ENCODE data around the gene WDHD1. TPM values are rescaled to one million over a fixed set of nuclear protein-coding genes. Genes with fewer than 3 reads are reported as not detected.
"Not testable (repeated sequence)": the region's sequence is repeated elsewhere in the genome, so short reads cannot be mapped to it uniquely, and the experiment has no call there.

The WDHD1 gene
- total RNA-seq, 2 experiments from 2014 or later: 1.8 to 2.2 TPM

- peaks cover 47% of the 10 kb centered on the region for H3K36me3 ChIP-seq (ENCODE audit: insufficient read depth, low read length)
- ChIA-PET CTCF (interaction anchor here (1.3 to 2.2 kb wide), 2 partner anchors 11 to 15 kb away, joined by 5 to 6 read pairs; partner anchors contain the start of gene MAPK1IP1L), POLR2A (interaction anchor here (0.8 to 1.0 kb wide), 2 partner anchors 10 to 14 kb away, joined by 3 to 10 read pairs; partner anchors contain the start of gene MAPK1IP1L)
- no peaks in the 10 kb centered on the region for H3K27me3 Mint-ChIP-seq
- H3K9me3 ChIP-seq (ENCODE audit: control insufficient read depth in 1 of 2, insufficient read depth in 1 of 2, low read length in 2 of 2): no peaks in the 10 kb centered on the region
- H3K4me1 Mint-ChIP-seq (ENCODE audit: low read depth): peaks cover 21% of the 10 kb centered on the region
- H3K4me3 ChIP-seq (ENCODE audit: low read length): no peak overlapping the region
- H3K27ac Mint-ChIP-seq: no peak overlapping the region
- H3K4me1 ChIP-seq (ENCODE audit: insufficient read depth, low read length): peaks cover 5% of the 10 kb centered on the region
- DNase-seq (no peak), ATAC-seq (ENCODE audit: poor library complexity) (no peak)
- H3K36me3 Mint-ChIP-seq (ENCODE audit: low read depth): peaks cover 62% of the 10 kb centered on the region
- no peak for TF ChIP-seq CTCF (IDR thresholded peaks at IDR 0.05)
- H3K9me3 Mint-ChIP-seq: no peaks in the 10 kb centered on the region
- H3K27ac ChIP-seq (ENCODE audit: low read depth in 1 of 2, low read length in 2 of 2): no peak overlapping the region
- intact Hi-C loops (cut with DNase I, micrococcal nuclease): no loop called here
- H3K27me3 ChIP-seq (ENCODE audit: control insufficient read depth in 1 of 2, insufficient read depth in 2 of 2, low read length in 2 of 2): no peaks in the 10 kb centered on the region
- H3K4me3 Mint-ChIP-seq: no peak overlapping the region
Measured at GRCh38 chr14:55066223-55066622, 39.3 kb upstream of the WDHD1 start.

- Mint-ChIP-seq H3K4me1 (ENCODE audit: low read depth) (peaks cover 23% of the 10 kb centered on the region), H3K27ac (no peak overlapping the region), H3K36me3 (ENCODE audit: low read depth) (peaks cover 71% of the 10 kb centered on the region), H3K27me3 (no peaks in the 10 kb centered on the region), H3K4me3 (no peak overlapping the region), H3K9me3 (no peaks in the 10 kb centered on the region)
- DNase-seq (no peak), ATAC-seq (ENCODE audit: poor library complexity) (no peak)
- Histone ChIP-seq H3K27ac (ENCODE audit: low read depth in 1 of 2, low read length in 2 of 2) (no peak overlapping the region), H3K9me3 (ENCODE audit: control insufficient read depth in 1 of 2, insufficient read depth in 1 of 2, low read length in 2 of 2) (no peaks in the 10 kb centered on the region), H3K4me1 (ENCODE audit: insufficient read depth, low read length) (peaks cover 8% of the 10 kb centered on the region), H3K27me3 (ENCODE audit: control insufficient read depth in 1 of 2, insufficient read depth in 2 of 2, low read length in 2 of 2) (no peaks in the 10 kb centered on the region), H3K36me3 (ENCODE audit: insufficient read depth, low read length) (peaks cover 55% of the 10 kb centered on the region), H3K4me3 (ENCODE audit: low read length) (no peak overlapping the region)
- POLR2A ChIA-PET: interaction anchor here (0.8 to 1.0 kb wide), 2 partner anchors 11 to 13 kb away, joined by 3 to 10 read pairs; partner anchors contain the start of gene MAPK1IP1L
- intact Hi-C loops (cut with DNase I, micrococcal nuclease): no loop called here
- no peak for TF ChIP-seq CTCF (IDR thresholded peaks at IDR 0.05)
- CTCF ChIA-PET: interaction anchor here (1.3 to 2.2 kb wide), 2 partner anchors 10 to 14 kb away, joined by 5 to 6 read pairs; partner anchors contain the start of gene MAPK1IP1L
Measured at GRCh38 chr14:55065411-55065810, 38.5 kb upstream of the WDHD1 start.

- H3K4me3 Mint-ChIP-seq; H3K27ac Mint-ChIP-seq; H3K27me3 Mint-ChIP-seq; ATAC-seq (ENCODE audit: poor library complexity); H3K27me3 ChIP-seq (ENCODE audit: control insufficient read depth in 1 of 2, insufficient read depth in 2 of 2, low read length in 2 of 2); POLR2A ChIA-PET; H3K4me3 ChIP-seq (ENCODE audit: low read length); H3K4me1 ChIP-seq (ENCODE audit: insufficient read depth, low read length); DNase-seq; intact Hi-C loops (cut with DNase I, micrococcal nuclease); H3K9me3 Mint-ChIP-seq; H3K9me3 ChIP-seq (ENCODE audit: control insufficient read depth in 1 of 2, insufficient read depth in 1 of 2, low read length in 2 of 2); H3K27ac ChIP-seq (ENCODE audit: low read depth in 1 of 2, low read length in 2 of 2): not testable (repeated sequence)
- peaks cover 56% of the 10 kb centered on the region for H3K36me3 ChIP-seq (ENCODE audit: insufficient read depth, low read length)
- CTCF ChIA-PET: interaction anchor here (0.7 to 2.2 kb wide), 2 partner anchors 9 to 96 kb away, joined by 3 to 5 read pairs; no protein-coding TSS in a partner anchor
- Mint-ChIP-seq H3K4me1 (ENCODE audit: low read depth) (peaks cover 24% of the 10 kb centered on the region), H3K36me3 (ENCODE audit: low read depth) (peaks cover 73% of the 10 kb centered on the region)
Measured at GRCh38 chr14:55064896-55065295, 38.0 kb upstream of the WDHD1 start.

Measured in CD4-positive, alpha-beta T cell (primary cell).